ENCODE measurements around the gene UGT8. TPM values are rescaled to one million over a fixed set of nuclear protein-coding genes. Genes with fewer than 3 reads are reported as not detected.

UGT8 gene
- total and polyA plus RNA-seq, 2 donors from 2014 or later: 20.0 to 42.2 TPM

DNA sequence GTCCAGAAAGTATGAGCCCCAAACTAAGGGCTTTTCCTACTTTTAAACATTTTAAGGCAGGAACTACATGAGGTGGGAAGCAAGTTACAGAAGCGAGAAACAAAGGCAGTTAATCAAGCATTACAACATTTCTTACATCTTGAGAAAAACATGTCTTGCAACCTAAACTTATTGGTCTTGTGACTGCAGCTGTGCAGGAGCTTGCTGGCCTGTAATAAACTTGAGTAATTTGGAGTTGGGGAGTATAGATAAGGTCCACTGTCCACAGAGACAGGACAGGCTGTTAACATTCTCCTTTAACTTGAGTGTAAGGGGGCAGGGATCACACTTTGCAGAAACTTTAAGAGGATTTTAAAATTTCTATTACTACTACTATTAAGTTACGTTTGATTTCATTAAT, 2.7 kb upstream of the UGT8 start:
- Histone ChIP-seq H3K4me3 (ENCODE audit: low read length in 3 of 3) (no peak overlapping the region), H3K36me3 (ENCODE audit: control insufficient read depth in 2 of 3, insufficient read depth in 3 of 3, low read length in 3 of 3) (no peaks in the 10 kb centered on the region), H3K27ac (ENCODE audit: low read depth in 2 of 2, low read length in 2 of 2) (no peak overlapping the region), H3K27me3 (ENCODE audit: control insufficient read depth, insufficient read depth, low read length) (peaks cover 3% of the 10 kb centered on the region), H3K9ac (ENCODE audit: low read length in 3 of 3) (no peak overlapping the region), H3K9me3 (ENCODE audit: control insufficient read depth in 2 of 3, insufficient read depth in 1 of 3, low read length in 3 of 3) (no peaks in the 10 kb centered on the region), H3K4me1 (ENCODE audit: control insufficient read depth in 2 of 3, insufficient read depth in 2 of 3, low read depth in 1 of 3, low read length in 3 of 3) (no peaks in the 10 kb centered on the region)
- DNase-seq: no peak
- TF ChIP-seq CTCF (IDR thresholded peaks at IDR 0.05; ENCODE audit: borderline replicate concordance, extremely low read depth, insufficient read depth): no peak
- intact Hi-C loops (cut with DNase I): no loop called here
- FAIRE-seq: no peak

DNA sequence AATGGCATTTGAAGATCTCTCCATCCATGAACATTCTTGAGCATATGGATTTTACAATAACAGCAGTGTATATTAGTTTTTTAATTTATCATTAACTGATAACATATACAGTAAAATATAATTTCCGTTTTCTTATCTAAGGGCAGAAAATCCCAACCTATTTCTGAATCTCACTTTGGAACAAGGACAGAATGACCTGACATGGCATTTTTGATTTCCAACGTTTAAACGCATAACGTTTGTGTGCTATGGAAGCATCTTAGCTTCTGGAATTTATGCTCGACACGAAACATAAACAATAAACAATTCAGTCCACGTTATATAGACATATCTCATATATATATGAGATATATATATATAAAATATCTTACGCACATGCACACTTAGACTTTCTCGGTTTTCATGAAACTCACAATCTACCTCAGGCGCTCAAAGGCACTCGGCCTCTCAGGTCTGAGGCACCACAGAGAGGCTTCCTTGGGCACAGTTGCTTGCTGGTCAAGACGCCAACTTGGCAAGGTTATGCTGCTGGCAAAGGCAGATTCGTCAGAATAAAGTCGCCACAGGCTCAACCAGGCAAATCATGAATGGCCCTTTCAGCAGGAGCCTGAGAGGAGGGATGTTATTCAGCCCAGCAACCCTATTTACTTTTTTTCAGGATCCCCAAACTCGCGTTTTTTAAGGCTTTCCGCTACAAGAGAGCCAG, 1.0 kb upstream of the UGT8 start:
- FAIRE-seq (no peak), DNase-seq (peak in 2 of 5 donors; percentile 13 to 38)
- H3K27me3 ChIP-seq (ENCODE audit: control insufficient read depth, insufficient read depth, low read length): peaks cover 3% of the 10 kb centered on the region
- no peaks in the 10 kb centered on the region for H3K9me3 ChIP-seq (ENCODE audit: control insufficient read depth in 2 of 3, insufficient read depth in 1 of 3, low read length in 3 of 3)
- H3K4me3 ChIP-seq (ENCODE audit: low read length in 3 of 3): peak overlapping the region; percentile 53 to 63 (median 60)
- no peaks in the 10 kb centered on the region for H3K4me1 ChIP-seq (ENCODE audit: control insufficient read depth in 2 of 3, insufficient read depth in 2 of 3, low read depth in 1 of 3, low read length in 3 of 3)
- H3K36me3 ChIP-seq (ENCODE audit: control insufficient read depth in 2 of 3, insufficient read depth in 3 of 3, low read length in 3 of 3): no peaks in the 10 kb centered on the region
- intact Hi-C loops (cut with DNase I): no loop called here
- no peak overlapping the region for H3K9ac ChIP-seq (ENCODE audit: low read length in 3 of 3)
- TF ChIP-seq CTCF (IDR thresholded peaks at IDR 0.05; ENCODE audit: borderline replicate concordance, extremely low read depth, insufficient read depth): no peak
- peak overlapping the region in 1 of 2 donors; percentile 80 for H3K27ac ChIP-seq (ENCODE audit: low read depth in 2 of 2, low read length in 2 of 2)

- intact Hi-C loops (cut with DNase I): no loop called here
- Histone ChIP-seq H3K4me1 (ENCODE audit: control insufficient read depth in 2 of 3, insufficient read depth in 2 of 3, low read depth in 1 of 3, low read length in 3 of 3) (no peaks in the 10 kb centered on the region), H3K27ac (ENCODE audit: low read depth in 2 of 2, low read length in 2 of 2) (peak overlapping the region; percentile 77 to 82), H3K9ac (ENCODE audit: low read length in 3 of 3) (peak overlapping the region; percentile 34 to 69 (median 41)), H3K4me3 (ENCODE audit: low read length in 3 of 3) (peak overlapping the region; percentile 63 to 77 (median 77)), H3K9me3 (ENCODE audit: control insufficient read depth in 2 of 3, insufficient read depth in 1 of 3, low read length in 3 of 3) (no peaks in the 10 kb centered on the region), H3K27me3 (ENCODE audit: control insufficient read depth, insufficient read depth, low read length) (peaks cover 3% of the 10 kb centered on the region), H3K36me3 (ENCODE audit: control insufficient read depth in 2 of 3, insufficient read depth in 3 of 3, low read length in 3 of 3) (no peaks in the 10 kb centered on the region)
- TF ChIP-seq CTCF (IDR thresholded peaks at IDR 0.05; ENCODE audit: borderline replicate concordance, extremely low read depth, insufficient read depth): no peak
- FAIRE-seq: no peak
- DNase-seq: peak; percentile 59 to 78 (median 76)
Observed at GRCh38 chr4:114599231-114599902, 760 bp downstream of the UGT8 start.

All from kidney (tissue), 14 donors.